Activated T-helper 1 cell treated with anti-CD3 and anti-CD28 coated beads, Interleukin-2, amount 50 U/mL, for 16 hours (primary cell): ENCODE data around the gene RAD51D.
"Not testable (repeated sequence)": the region's sequence is repeated elsewhere in the genome, so short reads cannot be mapped to it uniquely, and the experiment has no call there.

Experiments used
- DNase-seq, 2 donors: peaks; one replicate each; pipeline ENCODE4 v3.0.0-alpha.2; 2020; ENCODE audit warnings: low read depth in 1 of 2, low spot score in 1 of 2

Gene RAD51D

DNA sequence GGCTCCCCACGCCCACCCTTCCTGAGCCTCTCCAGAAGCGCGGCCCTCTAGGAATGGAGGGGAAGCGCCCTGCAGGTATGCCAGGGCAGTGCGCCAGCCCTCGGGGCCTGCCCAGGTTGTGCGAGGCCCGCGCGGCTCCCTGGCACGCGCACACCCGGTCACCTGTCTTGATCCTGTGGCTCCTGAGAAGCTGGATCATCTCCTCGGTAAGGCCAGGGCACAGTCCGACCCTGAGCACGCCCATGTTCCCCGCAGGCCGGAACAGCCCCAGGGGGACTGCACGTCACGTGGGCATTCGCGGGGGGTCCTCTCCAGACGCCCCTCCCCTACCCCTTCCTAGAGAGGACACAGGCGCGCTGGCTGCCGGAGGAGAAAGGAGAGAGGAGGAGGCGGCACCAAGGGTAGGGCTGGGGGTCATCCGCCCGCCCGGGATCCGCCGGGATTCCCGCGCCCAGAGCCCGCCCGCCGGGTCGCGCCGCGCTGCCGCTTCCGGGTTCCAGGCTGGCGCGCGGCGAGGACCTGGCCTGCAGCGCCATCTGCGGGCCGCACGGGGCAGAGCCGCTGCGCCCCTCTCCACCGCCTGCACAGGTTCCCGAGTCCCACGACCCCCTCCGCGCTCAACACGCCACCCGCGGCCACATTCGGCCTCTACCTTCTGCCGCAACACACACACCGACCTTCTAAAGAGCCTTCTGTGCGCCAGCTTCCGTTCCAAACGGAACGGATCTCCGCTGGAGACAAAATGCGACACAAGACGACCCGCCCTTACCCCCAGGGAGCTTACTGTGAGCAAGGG, at the start of gene RAD51D:
TSS of gene RAD51D (minus strand) at position 491 of the 796 bp plus-strand sequence. CDS start at position 244, 247 bp downstream.
- peak; percentile 52 to 69 for DNase-seq

GRCh38 chr17:35167666-35168065, 48.0 kb upstream of the RAD51D start:
- DNase-seq = no peak

- no peak for DNase-seq
Observed at GRCh38 chr17:35167046-35167445, 47.4 kb upstream of the RAD51D start.

GRCh38 chr17:35166526-35166925, 46.9 kb upstream of the RAD51D start:
- no peak for DNase-seq

DNA sequence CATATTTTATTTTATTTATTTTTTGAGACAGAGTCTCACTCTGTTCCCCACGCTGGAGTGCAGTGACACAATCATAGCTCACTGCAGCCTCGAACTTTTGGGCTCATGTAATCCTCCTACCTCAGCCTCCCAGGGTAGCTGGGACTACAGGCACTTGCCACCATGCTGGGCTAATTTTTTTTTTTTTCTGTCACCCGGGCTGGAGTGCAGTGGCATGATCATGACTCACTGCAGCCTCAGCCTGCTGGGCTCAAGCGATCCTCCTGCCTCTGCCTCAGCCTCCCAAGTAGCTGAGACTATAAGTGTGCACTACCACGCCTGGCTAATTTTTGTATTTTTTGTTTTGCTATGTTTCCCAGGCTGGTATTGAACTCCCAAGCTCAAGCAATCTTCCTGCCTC, 45.1 kb upstream of the RAD51D start:
- DNase-seq = no peak

GRCh38 chr17:35163886-35164285, 44.2 kb upstream of the RAD51D start:
- DNase-seq = no peak

GRCh38 chr17:35162755-35163154, 43.1 kb upstream of the RAD51D start:
- no peak for DNase-seq

GRCh38 chr17:35161281-35161761, 41.7 kb upstream of the RAD51D start:
- no peak for DNase-seq

- DNase-seq = no peak
Observed at GRCh38 chr17:35160354-35161201, 40.9 kb upstream of the RAD51D start.

GRCh38 chr17:35159940-35160339, 40.3 kb upstream of the RAD51D start:
- DNase-seq = no peak

- no peak for DNase-seq
Observed at GRCh38 chr17:35155246-35155645, 35.6 kb upstream of the RAD51D start.

DNA sequence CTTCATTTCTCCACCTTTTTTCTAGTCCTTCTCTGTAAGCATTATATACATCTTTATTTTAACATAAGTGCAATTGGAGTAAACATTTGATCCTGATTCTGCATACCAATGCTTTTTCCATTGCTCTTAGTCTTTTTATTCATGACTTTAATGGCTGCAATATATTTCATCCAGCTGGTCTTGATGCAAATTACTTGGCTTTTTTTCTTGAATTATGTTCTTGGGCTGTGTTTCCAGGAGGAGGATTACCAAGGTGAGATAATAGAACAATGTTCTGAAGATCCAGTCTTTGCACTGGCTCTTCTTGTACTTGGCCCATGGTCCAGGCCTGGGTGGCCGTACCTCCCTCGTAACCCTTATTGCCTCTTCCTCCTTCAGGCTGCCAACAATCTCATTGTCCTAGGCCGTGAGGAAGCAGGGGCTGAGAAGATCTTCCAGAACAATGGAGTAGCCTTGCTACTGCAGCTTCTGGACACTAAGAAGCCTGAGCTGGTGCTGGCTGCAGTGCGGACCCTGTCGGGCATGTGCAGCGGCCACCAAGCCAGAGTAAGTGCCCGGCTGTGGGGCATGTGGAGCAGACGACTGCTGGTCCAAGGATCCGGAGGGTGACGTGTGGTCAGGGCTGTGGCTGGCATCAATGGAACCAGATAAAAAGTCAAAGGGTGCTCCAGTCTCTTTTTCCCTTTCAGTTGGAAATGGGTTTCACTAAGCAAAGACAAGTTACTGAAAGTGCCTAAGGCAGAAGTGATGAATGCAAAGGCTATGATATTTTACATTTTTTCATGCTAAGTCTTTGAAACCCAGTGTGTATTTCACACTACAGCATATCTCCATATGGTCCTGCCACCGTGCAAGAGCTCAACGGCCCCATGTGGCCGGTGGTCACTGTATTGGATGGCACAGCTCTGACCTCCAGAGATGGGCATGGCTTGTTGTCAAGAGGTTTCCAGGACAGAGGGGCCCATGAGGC, 34.8 kb upstream of the RAD51D start:
- DNase-seq = no peak

DNA sequence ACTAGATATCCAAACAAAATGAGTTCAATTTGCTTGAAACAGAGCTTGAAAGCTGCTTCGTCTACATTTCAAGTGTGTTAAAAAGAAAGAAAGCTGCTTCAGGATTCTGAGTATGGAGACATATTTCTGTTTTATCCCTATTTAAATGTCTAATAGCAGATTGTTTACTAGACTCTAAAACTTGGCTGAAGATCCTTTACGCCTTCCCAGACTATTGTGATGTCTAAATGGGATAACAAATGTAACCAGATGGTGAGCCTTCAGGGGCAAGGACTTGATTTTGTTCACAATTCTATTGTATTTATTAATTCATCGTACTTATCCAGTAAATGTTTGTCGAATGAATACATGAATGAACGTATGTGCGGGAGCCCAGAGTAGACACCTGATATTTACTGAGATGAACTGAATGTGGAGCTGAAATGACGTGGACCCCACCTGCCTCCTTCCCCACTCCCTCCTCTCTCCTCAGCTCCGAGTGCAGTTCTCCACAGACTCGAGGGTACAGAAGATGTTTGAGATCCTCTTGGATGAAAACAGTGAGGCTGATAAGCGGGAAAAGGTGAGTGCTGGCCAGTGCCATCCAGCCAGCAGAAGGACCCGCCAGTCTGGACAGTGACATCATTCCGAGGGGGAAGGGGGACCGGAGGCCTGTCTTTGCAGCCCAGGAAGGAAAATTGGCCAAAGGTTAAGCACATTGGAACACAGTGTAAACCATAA, 32.9 kb upstream of the RAD51D start:
- no peak for DNase-seq

DNA sequence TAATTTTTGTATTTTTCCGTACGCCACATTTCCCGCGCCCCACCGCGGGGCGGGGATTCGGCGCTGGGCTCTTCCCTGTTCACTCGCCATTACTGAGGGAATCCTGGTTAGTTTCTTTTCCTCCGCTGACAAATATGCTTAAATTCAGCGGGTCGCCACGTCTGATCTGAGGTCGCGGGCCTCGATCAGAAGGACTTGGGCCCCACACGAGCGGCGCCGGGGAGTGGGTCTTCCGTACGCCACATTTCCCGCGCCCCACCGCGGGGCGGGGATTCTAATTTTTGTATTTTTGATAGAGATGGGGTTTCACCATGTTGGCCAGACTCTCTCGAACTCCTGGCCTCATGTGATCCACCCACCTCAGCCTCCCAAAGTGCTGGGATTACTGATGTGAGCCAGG, 31.4 kb upstream of the RAD51D start:
- DNase-seq = not testable (repeated sequence)

- DNase-seq = no peak
Observed at GRCh38 chr17:35149941-35150340, 30.3 kb upstream of the RAD51D start.

DNA sequence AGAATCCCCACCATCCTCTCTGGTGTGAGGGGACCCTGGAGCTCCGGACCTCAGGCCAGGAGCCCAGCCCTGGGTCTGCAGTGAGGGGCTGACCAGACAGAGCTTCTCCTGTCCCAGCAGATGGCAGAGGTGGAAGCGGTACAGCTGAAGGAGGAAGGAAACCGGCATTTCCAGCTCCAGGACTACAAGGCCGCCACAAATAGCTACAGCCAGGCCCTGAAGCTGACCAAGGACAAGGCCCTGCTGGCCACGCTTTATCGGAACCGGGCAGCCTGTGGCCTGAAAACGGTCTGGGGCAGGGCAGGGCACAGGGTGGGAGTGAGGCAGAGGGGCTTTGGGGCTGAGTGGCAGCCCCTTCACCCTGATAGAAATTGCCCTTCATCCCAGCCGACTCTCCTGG, 28.5 kb upstream of the RAD51D start:
- DNase-seq = no peak

DNA sequence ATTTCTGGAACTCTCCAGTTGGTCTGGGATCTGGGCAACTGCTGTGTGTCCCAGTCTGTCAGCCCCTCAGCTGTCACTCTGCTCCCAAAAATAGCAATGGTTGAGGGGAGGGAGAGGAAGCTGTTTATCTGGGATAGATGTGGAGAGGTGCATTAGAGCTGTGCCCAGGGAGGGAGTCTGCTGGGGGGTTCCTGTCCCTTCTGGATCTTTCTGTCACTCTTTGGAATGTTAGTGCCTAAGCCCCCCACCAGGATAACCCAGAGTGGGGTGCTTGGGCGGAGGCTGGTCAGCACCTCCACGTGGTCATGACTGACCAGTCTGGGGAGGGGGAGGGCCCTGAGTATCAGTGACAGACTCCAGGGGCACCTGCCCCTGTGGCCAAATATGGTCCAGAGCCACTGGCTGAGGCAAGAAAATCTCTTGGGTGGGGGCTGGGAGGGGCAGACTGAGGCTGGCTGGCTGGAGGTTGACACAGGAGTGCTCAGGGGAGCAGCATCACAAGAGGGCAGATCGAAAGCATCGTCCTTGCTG, 27.8 kb upstream of the RAD51D start, which contains the start of gene UNC45B:
TSS of gene UNC45B (plus strand) at position 443 of the 531 bp plus-strand sequence. CDS start 447 bp downstream, outside the sequence.
- no peak for DNase-seq

DNA sequence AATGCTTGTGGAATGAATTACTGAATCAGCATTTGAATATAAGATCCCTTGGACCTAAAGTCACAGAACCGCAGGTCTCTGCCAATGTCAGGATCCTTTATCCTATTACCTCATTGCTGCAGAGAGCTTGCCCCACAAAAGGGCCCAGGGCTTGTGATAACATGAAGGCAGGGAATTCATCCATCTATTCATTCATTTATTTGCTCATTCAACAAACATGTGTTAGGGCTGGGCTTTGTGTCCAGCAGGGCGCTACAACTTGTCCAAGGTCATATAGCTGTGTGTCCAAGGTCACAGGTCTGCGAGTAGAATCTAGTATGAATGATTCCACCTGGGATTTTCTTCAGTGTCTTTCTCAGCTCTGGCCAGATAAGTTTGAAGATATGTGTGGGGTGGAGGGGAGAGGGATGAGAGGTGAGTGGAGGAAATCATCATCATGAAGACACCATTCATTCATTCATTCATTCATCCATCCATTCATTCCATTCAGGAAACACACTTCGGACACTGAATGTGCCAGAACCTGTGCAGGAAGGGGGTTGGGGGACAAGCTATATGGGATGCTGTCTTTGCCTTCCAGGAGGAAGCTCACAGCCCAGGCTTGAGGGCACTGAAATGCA, 26.7 kb upstream of the RAD51D start:
- no peak for DNase-seq

DNA sequence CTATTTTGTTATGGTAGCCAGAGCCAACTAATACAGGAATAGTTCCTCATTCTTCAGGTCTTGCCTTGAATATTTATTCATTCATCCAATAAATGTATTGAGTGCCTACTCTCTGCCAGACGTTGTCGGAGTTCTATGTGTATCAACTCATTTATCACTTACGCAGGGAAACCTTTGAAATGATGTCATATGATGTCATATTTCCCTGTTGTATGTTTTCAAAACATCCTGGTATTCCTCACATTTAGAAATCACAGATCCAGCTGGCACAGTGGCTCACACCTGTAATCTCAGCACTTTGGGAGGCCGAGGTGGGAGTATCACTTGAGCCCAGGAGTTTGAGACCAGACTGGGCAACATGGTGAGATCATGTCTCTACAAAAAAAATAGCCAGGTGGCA, 25.2 kb upstream of the RAD51D start:
- DNase-seq = no peak

DNA sequence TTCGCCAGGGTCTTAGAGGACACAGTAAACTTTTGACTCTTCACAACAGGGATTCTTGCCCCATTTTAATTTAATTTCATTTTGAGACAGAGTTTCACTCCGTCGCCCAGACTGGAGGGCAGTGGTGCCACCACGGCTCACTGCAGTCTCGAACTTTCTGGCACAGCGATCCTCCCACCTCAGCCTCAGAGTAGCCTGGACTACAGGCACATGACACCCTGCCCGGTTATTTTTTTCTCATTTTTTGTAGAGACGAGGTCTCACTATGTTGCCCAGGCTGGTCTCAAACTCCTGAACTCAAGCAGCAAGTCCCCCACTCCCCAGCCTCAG, 22.8 kb upstream of the RAD51D start:
- no peak for DNase-seq
